ENCODE measurements around the gene SPATA31D1. TPM values are rescaled to one million over a fixed set of nuclear protein-coding genes. Genes with fewer than 3 reads are reported as not detected.

Gene SPATA31D1
- total RNA-seq, 1 experiment from 2014 or later = not detected

GRCh38 chr9:81989700-81990099, 1.1 kb downstream of the SPATA31D1 start:
- H3K9me3 ChIP-seq (ENCODE audit: control insufficient read depth, low read depth, low read length) = no peaks in the 10 kb centered on the region
- H3K4me1 Mint-ChIP-seq = peaks cover 5% of the 10 kb centered on the region in 2 experiments; a peak in 3 of 4 replicates
- no peak for TF ChIP-seq CTCF (conservative IDR thresholded peaks at IDR 0.05)
- no peak overlapping the region for H4K8ac ChIP-seq (replicated peaks; ENCODE audit: insufficient read length, low read depth, low read length)
- H3K27ac ChIP-seq (ENCODE audit: insufficient read length, low read depth, low read length) = no peak overlapping the region
- no peak overlapping the region for H2BK15ac ChIP-seq (ENCODE audit: low read depth, low read length)
- H2BK20ac ChIP-seq (ENCODE audit: low read depth, low read length, poor library complexity, severe bottlenecking) = no peak overlapping the region
- no CpG with 5 or more reads among the region's 1 CpG for WGBS (ENCODE audit: extremely low coverage, insufficient read length, low lambda C conversion rate)
- no peak overlapping the region for H2AFZ ChIP-seq (ENCODE audit: low read length)
- H4K91ac ChIP-seq (ENCODE audit: insufficient read length, low read depth, low read length) = no peak overlapping the region
- no peaks in the 10 kb centered on the region for H4K20me1 ChIP-seq (ENCODE audit: control insufficient read depth, insufficient read depth, insufficient read length)
- no peak overlapping the region for H3T11ph ChIP-seq (ENCODE audit: low read length)
- no peak overlapping the region for H3K23ac ChIP-seq (ENCODE audit: insufficient read length, low read depth, low read length)
- no peaks in the 10 kb centered on the region for H3K27me3 ChIP-seq (ENCODE audit: insufficient read depth, low read length)
- no peak overlapping the region for H3K9ac ChIP-seq (ENCODE audit: extremely low read depth, insufficient read length, low read length)
- DNase-seq = no peak
- no peak overlapping the region for H3K27ac Mint-ChIP-seq
- no peak overlapping the region for H3K14ac ChIP-seq (ENCODE audit: insufficient read depth, low read length)
- H2AK5ac ChIP-seq (ENCODE audit: insufficient read length, low read length) = no peak overlapping the region
- H3K56ac ChIP-seq (ENCODE audit: insufficient read length, low read depth, low read length) = no peak overlapping the region
- H3K4me3 Mint-ChIP-seq = no peak overlapping the region
- no peaks in the 10 kb centered on the region; a peak in 1 of 5 replicates for H3K9me3 Mint-ChIP-seq
- no peaks in the 10 kb centered on the region for H3K4me1 ChIP-seq (ENCODE audit: insufficient read depth, low read length)
- no peak overlapping the region for H2BK12ac ChIP-seq (ENCODE audit: insufficient read length, low read depth, low read length)
- no peak overlapping the region for H3K4ac ChIP-seq (ENCODE audit: low read depth, low read length)
- H3K79me1 ChIP-seq (ENCODE audit: insufficient read depth, low read depth, low read length, poor library complexity, severe bottlenecking) = no peaks in the 10 kb centered on the region
- no peak overlapping the region for H3K4me2 ChIP-seq (ENCODE audit: insufficient read depth, insufficient read length, low read length)
- no peak overlapping the region for H2BK5ac ChIP-seq (ENCODE audit: insufficient read length, low read length)
- H4K5ac ChIP-seq (ENCODE audit: insufficient read length, low read depth, low read length) = no peak overlapping the region
- no peaks in the 10 kb centered on the region for H3K23me2 ChIP-seq (ENCODE audit: insufficient read length, low read depth, low read length, poor library complexity, severe bottlenecking)
- H2BK120ac ChIP-seq (ENCODE audit: low read depth, low read length, poor library complexity, severe bottlenecking) = no peak overlapping the region
- H3K36me3 Mint-ChIP-seq (ENCODE audit: insufficient read depth in 1 of 3, low read depth in 3 of 3) = no peaks in the 10 kb centered on the region; a peak in 2 of 7 replicates
- no peaks in the 10 kb centered on the region for H3K79me2 ChIP-seq (ENCODE audit: insufficient read depth, low read length)
- H3K27me3 Mint-ChIP-seq (ENCODE audit: low read depth) = peaks cover 4% of the 10 kb centered on the region
- H3K18ac ChIP-seq (ENCODE audit: insufficient read length, low read depth, low read length) = no peak overlapping the region

Measured in H9 (cell line).